ENCODE measurements around the gene ANKRD42. TPM values are rescaled to one million over a fixed set of nuclear protein-coding genes. Genes with fewer than 3 reads are reported as not detected.

The ANKRD42 gene
- total RNA-seq, 1 experiment from 2014 or later: 5.7 TPM

DNA sequence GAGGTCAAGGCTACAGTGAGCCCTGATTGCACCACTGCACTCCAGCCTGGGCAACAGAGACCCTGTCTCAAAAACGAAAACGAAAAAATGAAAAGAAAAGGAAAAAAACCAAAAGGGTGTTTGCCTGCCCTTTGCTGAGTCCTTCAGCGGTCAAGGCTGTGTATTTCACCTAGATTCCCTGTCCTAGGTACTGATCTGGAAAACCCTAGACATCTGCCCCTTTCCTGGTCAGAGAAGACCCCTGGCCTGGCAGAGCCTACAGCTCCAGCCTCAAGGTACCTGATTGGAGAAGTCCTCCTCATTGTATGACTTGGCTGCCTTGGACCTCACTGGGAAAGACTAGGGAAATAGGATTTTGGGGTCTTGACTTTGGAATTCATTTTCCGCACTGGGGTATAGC lies 100.7 kb downstream of the ANKRD42 start:
- H3K4me1 Mint-ChIP-seq: peaks cover 18% of the 10 kb centered on the region
- H3K27me3 Mint-ChIP-seq (ENCODE audit: low read depth): no peaks in the 10 kb centered on the region; the same call in 1 of the 2 replicates
- no peaks in the 10 kb centered on the region for H3K9me3 Mint-ChIP-seq
- DNase-seq (ENCODE audit: low spot score): no peak
- no peak overlapping the region for H3K27ac Mint-ChIP-seq
- ChIA-PET CTCF (interaction anchor here (0.7 to 2.3 kb wide), 3 partner anchors 13 to 387 kb away, joined by 3 to 26 read pairs (median 6); no protein-coding TSS in a partner anchor), POLR2A (no interaction called here)
- TF ChIP-seq TEAD4 (CRISPR knock-in tag; IDR thresholded peaks at IDR 0.05) (no peak), TEAD1 (CRISPR knock-in tag; IDR thresholded peaks at IDR 0.05) (no peak)
- TF ChIP-seq, protein P1, sequence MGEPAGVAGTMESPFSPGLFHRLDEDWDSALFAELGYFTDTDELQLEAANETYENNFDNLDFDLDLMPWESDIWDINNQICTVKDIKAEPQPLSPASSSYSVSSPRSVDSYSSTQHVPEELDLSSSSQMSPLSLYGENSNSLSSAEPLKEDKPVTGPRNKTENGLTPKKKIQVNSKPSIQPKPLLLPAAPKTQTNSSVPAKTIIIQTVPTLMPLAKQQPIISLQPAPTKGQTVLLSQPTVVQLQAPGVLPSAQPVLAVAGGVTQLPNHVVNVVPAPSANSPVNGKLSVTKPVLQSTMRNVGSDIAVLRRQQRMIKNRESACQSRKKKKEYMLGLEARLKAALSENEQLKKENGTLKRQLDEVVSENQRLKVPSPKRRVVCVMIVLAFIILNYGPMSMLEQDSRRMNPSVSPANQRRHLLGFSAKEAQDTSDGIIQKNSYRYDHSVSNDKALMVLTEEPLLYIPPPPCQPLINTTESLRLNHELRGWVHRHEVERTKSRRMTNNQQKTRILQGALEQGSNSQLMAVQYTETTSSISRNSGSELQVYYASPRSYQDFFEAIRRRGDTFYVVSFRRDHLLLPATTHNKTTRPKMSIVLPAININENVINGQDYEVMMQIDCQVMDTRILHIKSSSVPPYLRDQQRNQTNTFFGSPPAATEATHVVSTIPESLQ (CRISPR knock-in tag; IDR thresholded peaks at IDR 0.05): no peak
- TF ChIP-seq, protein P2, sequence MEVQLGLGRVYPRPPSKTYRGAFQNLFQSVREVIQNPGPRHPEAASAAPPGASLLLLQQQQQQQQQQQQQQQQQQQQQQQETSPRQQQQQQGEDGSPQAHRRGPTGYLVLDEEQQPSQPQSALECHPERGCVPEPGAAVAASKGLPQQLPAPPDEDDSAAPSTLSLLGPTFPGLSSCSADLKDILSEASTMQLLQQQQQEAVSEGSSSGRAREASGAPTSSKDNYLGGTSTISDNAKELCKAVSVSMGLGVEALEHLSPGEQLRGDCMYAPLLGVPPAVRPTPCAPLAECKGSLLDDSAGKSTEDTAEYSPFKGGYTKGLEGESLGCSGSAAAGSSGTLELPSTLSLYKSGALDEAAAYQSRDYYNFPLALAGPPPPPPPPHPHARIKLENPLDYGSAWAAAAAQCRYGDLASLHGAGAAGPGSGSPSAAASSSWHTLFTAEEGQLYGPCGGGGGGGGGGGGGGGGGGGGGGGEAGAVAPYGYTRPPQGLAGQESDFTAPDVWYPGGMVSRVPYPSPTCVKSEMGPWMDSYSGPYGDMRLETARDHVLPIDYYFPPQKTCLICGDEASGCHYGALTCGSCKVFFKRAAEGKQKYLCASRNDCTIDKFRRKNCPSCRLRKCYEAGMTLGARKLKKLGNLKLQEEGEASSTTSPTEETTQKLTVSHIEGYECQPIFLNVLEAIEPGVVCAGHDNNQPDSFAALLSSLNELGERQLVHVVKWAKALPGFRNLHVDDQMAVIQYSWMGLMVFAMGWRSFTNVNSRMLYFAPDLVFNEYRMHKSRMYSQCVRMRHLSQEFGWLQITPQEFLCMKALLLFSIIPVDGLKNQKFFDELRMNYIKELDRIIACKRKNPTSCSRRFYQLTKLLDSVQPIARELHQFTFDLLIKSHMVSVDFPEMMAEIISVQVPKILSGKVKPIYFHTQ (CRISPR knock-in tag; IDR thresholded peaks at IDR 0.05): no peak
- TF ChIP-seq, protein P3, sequence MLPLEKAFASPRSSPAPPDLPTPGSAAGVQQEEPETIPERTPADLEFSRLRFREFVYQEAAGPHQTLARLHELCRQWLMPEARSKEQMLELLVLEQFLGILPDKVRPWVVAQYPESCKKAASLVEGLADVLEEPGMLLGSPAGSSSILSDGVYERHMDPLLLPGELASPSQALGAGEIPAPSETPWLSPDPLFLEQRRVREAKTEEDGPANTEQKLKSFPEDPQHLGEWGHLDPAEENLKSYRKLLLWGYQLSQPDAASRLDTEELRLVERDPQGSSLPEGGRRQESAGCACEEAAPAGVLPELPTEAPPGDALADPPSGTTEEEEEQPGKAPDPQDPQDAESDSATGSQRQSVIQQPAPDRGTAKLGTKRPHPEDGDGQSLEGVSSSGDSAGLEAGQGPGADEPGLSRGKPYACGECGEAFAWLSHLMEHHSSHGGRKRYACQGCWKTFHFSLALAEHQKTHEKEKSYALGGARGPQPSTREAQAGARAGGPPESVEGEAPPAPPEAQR (CRISPR knock-in tag; IDR thresholded peaks at IDR 0.05): no peak
- TF ChIP-seq, protein P4, sequence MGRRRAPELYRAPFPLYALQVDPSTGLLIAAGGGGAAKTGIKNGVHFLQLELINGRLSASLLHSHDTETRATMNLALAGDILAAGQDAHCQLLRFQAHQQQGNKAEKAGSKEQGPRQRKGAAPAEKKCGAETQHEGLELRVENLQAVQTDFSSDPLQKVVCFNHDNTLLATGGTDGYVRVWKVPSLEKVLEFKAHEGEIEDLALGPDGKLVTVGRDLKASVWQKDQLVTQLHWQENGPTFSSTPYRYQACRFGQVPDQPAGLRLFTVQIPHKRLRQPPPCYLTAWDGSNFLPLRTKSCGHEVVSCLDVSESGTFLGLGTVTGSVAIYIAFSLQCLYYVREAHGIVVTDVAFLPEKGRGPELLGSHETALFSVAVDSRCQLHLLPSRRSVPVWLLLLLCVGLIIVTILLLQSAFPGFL (CRISPR knock-in tag; IDR thresholded peaks at IDR 0.05; ENCODE audit: borderline replicate concordance): no peak
- TF ChIP-seq, protein P5, sequence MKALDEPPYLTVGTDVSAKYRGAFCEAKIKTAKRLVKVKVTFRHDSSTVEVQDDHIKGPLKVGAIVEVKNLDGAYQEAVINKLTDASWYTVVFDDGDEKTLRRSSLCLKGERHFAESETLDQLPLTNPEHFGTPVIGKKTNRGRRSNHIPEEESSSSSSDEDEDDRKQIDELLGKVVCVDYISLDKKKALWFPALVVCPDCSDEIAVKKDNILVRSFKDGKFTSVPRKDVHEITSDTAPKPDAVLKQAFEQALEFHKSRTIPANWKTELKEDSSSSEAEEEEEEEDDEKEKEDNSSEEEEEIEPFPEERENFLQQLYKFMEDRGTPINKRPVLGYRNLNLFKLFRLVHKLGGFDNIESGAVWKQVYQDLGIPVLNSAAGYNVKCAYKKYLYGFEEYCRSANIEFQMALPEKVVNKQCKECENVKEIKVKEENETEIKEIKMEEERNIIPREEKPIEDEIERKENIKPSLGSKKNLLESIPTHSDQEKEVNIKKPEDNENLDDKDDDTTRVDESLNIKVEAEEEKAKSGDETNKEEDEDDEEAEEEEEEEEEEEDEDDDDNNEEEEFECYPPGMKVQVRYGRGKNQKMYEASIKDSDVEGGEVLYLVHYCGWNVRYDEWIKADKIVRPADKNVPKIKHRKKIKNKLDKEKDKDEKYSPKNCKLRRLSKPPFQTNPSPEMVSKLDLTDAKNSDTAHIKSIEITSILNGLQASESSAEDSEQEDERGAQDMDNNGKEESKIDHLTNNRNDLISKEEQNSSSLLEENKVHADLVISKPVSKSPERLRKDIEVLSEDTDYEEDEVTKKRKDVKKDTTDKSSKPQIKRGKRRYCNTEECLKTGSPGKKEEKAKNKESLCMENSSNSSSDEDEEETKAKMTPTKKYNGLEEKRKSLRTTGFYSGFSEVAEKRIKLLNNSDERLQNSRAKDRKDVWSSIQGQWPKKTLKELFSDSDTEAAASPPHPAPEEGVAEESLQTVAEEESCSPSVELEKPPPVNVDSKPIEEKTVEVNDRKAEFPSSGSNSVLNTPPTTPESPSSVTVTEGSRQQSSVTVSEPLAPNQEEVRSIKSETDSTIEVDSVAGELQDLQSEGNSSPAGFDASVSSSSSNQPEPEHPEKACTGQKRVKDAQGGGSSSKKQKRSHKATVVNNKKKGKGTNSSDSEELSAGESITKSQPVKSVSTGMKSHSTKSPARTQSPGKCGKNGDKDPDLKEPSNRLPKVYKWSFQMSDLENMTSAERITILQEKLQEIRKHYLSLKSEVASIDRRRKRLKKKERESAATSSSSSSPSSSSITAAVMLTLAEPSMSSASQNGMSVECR (CRISPR knock-in tag; IDR thresholded peaks at IDR 0.05; ENCODE audit: borderline replicate concordance): no peak
- no peak overlapping the region for H3K4me3 Mint-ChIP-seq
- no peaks in the 10 kb centered on the region for H3K36me3 Mint-ChIP-seq
- no peak; the same call in 1 of the 2 replicates for ATAC-seq

Other genes starting within 250 kb of the ANKRD42 start
- 6.2 to 7.5 TPM (median 6.7 TPM) in 3 replicates for gene RAB30, start 121.8 kb upstream of the ANKRD42 start, total RNA-seq (2021)
- gene PCF11, start 36.6 kb upstream of the ANKRD42 start, total RNA-seq (2021): 46.1 to 56.2 TPM (median 46.5 TPM) in 3 replicates
- gene CCDC90B, start 92.7 kb downstream of the ANKRD42 start, total RNA-seq (2021): 47.0 to 48.9 TPM (median 47.8 TPM) in 3 replicates

Measured in WTC11 (cell line).